GM21576 (cell line): Measurements from ENCODE around the gene BICRAL.
"Not testable (repeated sequence)": the region's sequence is repeated elsewhere in the genome, so short reads cannot be mapped to it uniquely, and the experiment has no call there.

Experiments
- ATAC-seq: cut with Tn5 transposase; IDR thresholded peaks from one replicate; pipeline ENCODE4 v1.9.1; 2021; ENCODE audit warnings: mild to moderate bottlenecking, moderate library complexity; ENCODE audit not compliant: unreplicated experiment

BICRAL gene

GRCh38 chr6:42791706-42792320 is 10.0 kb downstream of the BICRAL start:
- ATAC-seq, result no peak

DNA sequence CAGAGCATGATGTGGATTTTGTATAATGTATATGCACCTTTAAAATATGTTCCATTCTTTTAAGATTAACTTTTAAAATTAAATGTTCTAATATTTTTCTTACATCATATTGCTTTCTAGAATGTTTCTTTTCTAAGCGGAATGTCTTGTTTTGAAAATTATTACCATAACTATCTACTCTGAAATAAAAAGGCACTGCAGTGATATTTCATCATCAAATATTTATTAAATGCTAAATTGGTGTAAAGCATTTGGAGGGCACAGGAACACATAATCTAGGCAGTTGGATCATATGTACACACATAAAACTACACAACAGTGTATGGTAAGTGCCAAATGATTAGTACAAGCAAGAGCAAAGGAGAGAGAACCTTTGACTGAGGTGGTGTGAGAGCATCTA is 13.8 kb downstream of the BICRAL start:
- ATAC-seq, result no peak

DNA sequence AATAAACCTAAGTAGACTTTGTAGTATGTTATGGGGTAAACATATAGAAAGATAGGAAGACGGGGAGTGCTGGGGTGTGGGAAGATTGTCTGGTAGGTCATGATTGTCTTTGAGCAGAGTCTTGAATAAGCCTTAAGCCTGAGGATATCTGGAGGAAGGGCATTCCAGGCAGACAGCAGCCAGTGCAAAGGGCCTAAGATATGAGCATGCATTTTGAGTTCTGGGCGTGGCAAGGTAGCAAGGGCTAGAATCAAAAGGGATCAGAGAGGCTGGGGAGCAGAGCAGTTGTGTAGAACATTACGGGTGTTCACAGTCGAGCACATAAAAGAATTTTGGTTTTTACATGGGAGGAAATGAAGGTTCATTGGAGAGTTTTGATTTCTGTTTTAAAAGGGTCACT is 14.3 kb downstream of the BICRAL start:
- no peak for ATAC-seq

DNA sequence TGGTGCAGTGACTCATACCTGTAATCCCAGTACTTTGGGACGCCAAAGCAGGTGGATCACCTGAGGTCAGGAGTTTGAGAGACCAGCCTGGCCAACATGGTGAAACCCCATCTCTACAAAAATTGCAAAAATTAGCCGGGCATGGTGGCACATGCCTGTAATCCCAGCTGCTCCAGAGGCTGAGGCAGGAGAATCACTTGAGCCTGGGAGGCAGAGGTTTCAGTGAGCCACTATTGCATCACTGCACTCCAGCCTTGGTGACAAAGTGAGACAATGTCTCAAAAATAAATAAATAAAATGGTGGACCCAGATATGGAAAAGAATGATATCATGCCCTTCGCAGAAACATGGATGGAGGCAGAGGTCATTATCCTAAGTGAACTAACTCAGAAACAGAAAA is 15.8 kb downstream of the BICRAL start:
- ATAC-seq, result not testable (repeated sequence)

- ATAC-seq, result no peak
Measured at GRCh38 chr6:42805297-42805861, 23.5 kb downstream of the BICRAL start.

- not testable (repeated sequence) for ATAC-seq
Measured at GRCh38 chr6:42806359-42806758, 24.5 kb downstream of the BICRAL start.

DNA sequence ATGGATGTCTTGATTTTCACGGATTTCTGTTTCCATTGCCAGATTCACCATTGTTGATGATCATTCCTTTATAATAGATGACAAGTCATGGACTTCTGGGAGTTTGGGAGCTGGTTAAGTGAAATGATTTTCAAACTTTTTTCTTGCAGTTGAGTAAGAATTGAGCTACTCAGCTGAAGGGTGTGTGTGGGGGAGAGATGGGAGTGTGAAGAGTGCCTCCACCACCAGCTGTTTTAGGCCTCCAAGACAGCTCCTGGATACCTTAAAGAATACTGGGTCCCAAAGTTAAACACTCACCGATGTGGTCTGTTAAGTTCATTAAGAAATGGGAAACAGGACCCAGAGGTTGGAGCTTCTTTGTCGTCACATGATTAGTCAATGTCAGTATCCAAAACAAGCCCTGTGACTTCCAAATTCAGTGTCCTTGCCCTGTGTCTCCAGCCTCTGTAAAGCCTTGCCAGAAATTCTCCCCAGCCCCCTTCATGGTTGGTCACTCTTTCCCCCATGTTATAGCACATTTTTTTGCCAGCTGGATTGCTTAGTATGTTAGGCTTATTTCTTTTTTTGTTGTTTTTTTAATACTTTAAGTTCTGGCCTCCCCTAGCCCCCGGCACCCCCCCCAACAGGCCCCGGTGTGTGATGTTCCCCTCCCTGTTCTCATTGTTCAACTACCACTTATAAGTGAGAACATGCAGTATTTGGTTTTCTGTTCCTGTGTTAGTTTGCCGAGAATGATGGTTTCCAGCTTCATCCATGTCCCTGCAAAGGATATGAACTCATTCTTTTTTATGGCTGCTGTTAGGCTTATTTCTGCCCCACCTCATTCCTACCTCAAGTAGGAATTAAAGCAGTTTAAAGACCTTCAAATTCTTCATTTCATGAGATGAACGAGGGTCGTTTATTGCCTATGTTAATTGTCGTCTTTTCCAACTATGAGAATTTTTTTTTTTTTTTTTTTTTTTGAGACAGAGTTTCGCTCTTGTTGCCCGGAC is 26.9 kb downstream of the BICRAL start:
- no peak for ATAC-seq

DNA sequence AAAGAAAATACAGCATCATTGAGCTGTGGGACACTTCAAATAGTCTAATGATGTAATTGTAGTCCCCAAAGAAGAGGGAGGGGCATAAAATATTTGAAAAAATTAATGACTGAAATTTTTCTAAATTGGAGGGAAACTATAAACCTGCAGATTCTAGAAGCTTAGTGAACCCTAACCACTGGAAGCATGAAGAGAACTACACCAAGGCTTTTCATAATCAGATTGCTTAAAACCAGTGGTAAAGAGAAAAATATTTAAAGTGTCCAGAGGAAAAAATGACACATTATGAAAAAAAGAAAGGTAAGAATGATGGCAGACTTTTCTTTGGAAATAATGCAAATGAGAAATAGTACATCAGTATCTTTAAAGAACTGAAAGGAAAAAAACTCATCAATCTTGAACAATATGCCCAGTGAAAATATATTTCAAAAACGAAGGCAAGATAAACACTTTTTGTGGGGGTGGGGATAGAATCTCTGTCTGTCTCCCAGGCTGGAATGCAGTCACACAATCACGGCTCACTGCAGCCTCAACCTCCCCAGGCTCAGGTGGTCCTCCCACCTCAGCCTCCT is 31.3 kb downstream of the BICRAL start:
- no peak for ATAC-seq

- ATAC-seq, result no peak
Measured at GRCh38 chr6:42813906-42814444, 32.1 kb downstream of the BICRAL start.

- not testable (repeated sequence) for ATAC-seq
Measured at GRCh38 chr6:42815726-42816125, 33.9 kb downstream of the BICRAL start.

DNA sequence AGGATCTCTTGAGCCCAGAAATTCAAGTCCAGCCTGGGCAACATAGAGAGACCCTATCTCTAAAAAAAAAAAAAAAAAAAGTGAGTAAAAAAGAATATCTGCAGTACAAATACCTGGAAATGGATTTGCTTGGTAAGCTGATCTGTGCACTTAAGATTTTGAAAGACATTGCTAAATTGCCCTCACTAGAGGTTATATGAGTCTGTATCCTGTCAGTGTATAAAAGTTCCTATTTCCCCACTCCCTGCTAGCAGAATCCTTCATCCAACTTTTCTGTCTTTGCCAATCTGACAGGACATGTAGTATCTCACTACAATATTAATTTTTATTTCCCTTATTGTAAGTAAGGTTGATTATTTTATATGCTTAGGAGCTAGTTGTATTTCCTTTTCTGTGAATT is 36.1 kb downstream of the BICRAL start:
- ATAC-seq, result no peak

- ATAC-seq, result no peak
Measured at GRCh38 chr6:42818416-42818815, 36.6 kb downstream of the BICRAL start.

- ATAC-seq, result no peak
Measured at GRCh38 chr6:42818878-42819277, 37.0 kb downstream of the BICRAL start.

DNA sequence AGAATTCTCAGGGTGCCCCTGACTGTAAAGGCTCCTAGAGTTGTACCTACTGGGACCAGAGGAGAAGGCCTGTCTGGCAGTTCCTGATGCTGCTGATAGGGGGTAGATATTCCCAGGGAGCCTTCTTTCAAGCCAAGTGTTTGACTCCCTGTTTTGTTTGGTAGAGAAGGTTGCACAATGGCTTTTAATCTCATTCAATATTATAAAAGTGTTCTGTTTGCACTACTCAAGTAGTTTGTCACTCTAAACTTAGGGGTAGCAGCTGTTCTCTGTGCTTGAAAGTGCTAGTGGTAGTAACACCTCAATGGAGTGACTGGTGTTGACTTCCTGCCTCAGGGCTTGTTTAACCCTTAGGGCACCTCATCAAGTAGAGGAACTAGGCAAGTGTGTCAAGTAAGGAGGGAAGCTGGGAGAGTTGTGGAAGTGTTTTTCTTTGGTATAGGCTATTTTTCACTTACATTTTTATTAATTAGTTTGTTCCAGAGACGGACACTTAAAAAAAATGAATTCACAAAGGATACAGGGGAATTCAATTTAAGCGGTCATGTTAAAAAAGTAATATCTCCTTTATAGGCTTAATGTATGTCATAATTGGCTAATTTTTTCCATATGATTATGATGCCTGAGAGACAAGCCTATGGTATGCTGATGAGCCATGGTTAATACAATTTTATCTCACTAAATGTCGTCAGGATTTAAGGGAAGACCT is 38.1 kb downstream of the BICRAL start:
- ATAC-seq, result no peak

- no peak for ATAC-seq
Measured at GRCh38 chr6:42820512-42821340, 38.9 kb downstream of the BICRAL start.

DNA sequence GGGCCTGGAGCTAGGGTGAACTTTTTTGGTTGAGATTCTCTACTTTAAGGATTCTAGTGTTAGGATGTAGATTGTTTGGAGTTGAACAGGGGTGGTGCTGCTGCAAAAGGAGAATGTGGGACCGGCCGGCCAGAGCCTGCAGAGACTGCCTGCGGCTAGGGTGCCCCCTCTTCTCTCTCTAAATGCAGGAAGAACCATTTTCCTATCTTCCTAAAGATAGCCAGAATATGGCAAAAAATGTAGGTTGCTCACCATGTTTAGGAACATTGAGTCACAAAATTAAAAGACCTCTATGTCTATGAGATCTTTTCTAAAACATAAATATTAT is 39.5 kb downstream of the BICRAL start:
- no peak for ATAC-seq

- no peak for ATAC-seq
Measured at GRCh38 chr6:42821846-42822245, 40.0 kb downstream of the BICRAL start.

DNA sequence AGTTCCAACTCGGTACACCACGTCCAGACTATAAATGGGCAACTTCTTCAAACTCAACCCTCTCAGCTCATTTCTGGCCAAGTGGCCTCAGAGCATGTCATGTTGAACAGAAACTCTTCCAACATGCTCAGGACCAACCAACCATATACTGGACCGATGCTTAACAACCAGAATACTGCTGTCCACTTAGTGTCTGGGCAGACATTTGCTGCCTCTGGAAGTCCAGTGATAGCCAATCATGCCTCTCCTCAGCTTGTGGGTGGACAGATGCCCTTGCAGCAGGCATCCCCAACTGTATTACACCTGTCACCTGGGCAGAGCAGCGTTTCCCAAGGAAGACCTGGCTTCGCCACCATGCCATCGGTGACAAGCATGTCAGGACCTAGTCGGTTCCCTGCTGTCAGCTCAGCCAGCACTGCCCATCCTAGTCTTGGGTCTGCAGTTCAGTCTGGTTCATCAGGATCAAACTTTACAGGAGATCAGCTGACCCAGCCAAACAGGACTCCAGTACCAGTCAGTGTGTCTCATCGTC is 47.8 kb downstream of the BICRAL start:
- ATAC-seq, result no peak

DNA sequence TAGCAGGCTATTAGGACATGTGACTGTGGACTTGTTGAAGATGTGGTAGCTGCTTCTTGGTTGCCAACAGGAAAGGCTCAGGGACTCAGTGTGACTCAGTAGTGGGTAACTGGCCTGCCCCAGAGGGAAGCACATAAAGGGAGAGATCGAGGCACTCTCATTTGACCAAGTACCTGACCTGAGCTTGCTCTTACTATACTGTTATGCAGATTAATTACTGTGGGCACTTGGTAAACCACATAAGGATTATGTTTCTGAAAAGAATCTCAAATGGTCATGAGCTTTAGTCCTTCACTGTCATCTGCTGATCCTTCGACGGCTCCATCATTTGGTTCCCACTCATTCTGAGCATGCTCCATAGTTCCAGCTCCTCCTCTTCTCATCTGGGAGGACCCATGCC is 49.4 kb downstream of the BICRAL start:
- no peak for ATAC-seq

DNA sequence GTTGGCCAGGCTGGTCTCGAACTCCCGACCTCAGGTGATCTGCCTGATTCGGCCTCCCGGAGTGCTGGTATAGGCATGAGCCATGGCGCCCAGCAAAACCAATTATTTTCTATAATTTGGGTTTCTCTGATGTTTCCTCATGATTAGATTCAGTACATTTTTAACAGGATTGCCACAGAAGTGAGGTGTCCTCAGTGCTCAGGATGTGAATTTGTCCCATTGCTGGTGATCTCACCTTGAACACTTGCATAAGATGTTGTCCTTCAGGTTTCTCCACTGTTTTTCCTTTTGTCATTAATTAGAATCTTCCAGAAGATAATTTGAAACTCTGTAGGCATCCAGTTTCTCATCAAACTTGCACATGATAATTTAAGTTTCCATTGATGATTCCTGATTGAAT is 52.2 kb downstream of the BICRAL start:
- no peak for ATAC-seq
